Measurements from ENCODE around the gene FAM13A.
A peak's percentile ranks its signal among the peaks of the same experiment; 100 is the strongest.
"Not testable (repeated sequence)": the region's sequence is repeated elsewhere in the genome, so short reads cannot be mapped to it uniquely, and the experiment has no call there.

Gene FAM13A

GRCh38 chr4:89039730-89040338 is 17.2 kb downstream of the FAM13A start:
- DNase-seq: no peak

- DNase-seq: no peak
These were observed 20.4 kb downstream of the FAM13A start for GRCh38 chr4:89036535-89036934.

GRCh38 chr4:89031272-89031671 is 25.7 kb downstream of the FAM13A start:
- DNase-seq: no peak

- DNase-seq: peak in 3 of 6 experiments; percentile 19 to 60 (median 50)
These were observed 27.4 kb downstream of the FAM13A start for GRCh38 chr4:89029591-89029990.

GRCh38 chr4:89026542-89026941 is 30.4 kb downstream of the FAM13A start:
- DNase-seq: no peak

- peak; percentile 9 to 79 (median 52) for DNase-seq
These were observed 32.8 kb downstream of the FAM13A start for GRCh38 chr4:89024051-89024675.

- DNase-seq: no peak
These were observed 33.8 kb downstream of the FAM13A start for GRCh38 chr4:89023140-89023539.

- DNase-seq: no peak
These were observed 34.4 kb downstream of the FAM13A start for GRCh38 chr4:89022426-89023128.

GRCh38 chr4:89021684-89022083 is 35.3 kb downstream of the FAM13A start:
- no peak for DNase-seq

- DNase-seq: no peak
These were observed 35.9 kb downstream of the FAM13A start for GRCh38 chr4:89021062-89021461.

- not testable (repeated sequence) for DNase-seq
These were observed 42.1 kb downstream of the FAM13A start for GRCh38 chr4:89014897-89015296.

GRCh38 chr4:89009761-89010369 is 47.1 kb downstream of the FAM13A start:
- no peak for DNase-seq

GRCh38 chr4:89009115-89009514 is 47.9 kb downstream of the FAM13A start:
- DNase-seq: no peak

GRCh38 chr4:89008166-89008565 is 48.8 kb downstream of the FAM13A start:
- DNase-seq: no peak

- DNase-seq: no peak
These were observed 49.5 kb downstream of the FAM13A start for GRCh38 chr4:89007338-89007939.

- no peak for DNase-seq
These were observed 50.7 kb downstream of the FAM13A start for GRCh38 chr4:89006307-89006706.

GRCh38 chr4:89005066-89005465 is 51.9 kb downstream of the FAM13A start:
- not testable (repeated sequence) for DNase-seq

GRCh38 chr4:89001647-89002445 is 55.1 kb downstream of the FAM13A start:
- DNase-seq: no peak

GRCh38 chr4:89000844-89001360 is 56.1 kb downstream of the FAM13A start:
- no peak for DNase-seq

GRCh38 chr4:89000382-89000781 is 56.6 kb downstream of the FAM13A start:
- no peak for DNase-seq

- no peak for DNase-seq
These were observed 57.5 kb downstream of the FAM13A start for GRCh38 chr4:88999392-88999930.

GRCh38 chr4:88998891-88999290 is 58.1 kb downstream of the FAM13A start:
- no peak for DNase-seq

Data from stimulated activated naive CD4-positive, alpha-beta T cell (primary cell).